ENCODE data around the gene DNAJC5.

DNA sequence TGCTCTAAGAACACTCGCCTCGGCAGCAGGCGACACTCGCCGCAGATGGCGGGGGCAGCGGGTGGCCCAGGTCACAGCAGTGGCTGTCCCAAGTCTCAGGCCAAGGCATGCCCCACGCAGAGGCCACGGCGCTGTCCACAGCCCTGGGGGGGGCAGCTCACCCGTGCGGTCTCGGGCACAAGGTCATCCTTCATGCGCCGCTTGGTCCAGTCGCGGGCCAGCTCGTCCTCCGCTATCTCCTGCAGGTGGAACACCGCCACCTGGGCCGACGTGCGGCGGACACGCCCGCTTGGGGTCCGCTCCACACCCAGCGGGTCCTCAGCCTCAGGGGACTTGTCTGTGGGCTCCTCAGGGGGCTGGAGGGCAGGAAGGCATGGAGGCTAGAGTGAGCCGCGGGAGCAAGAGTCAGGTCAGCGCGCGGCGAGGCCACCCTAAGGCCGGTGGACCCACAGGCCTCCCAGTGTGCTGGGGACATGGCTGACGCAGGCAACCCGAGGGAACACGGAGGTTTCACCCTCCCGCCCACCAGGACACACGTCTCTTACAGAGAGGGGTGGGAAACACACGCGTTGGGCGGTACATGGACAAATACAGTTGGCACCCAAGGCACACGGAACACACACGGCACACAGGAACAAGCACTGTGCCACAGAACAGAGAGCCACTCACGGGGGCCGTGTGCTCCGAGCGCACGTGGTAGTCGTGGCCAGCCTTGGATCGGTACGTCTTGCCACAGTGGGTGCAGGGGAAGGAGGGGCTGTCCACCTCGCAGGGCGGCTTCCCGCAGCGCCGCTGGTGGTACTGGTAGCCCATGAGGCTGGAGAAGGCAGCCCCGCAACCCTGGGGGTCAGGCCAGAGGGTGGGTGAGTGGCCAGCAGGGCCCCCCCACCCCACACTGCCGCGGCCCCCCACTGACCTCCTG, 67.8 kb downstream of the DNAJC5 start:
- TF ChIP-seq, protein P1, sequence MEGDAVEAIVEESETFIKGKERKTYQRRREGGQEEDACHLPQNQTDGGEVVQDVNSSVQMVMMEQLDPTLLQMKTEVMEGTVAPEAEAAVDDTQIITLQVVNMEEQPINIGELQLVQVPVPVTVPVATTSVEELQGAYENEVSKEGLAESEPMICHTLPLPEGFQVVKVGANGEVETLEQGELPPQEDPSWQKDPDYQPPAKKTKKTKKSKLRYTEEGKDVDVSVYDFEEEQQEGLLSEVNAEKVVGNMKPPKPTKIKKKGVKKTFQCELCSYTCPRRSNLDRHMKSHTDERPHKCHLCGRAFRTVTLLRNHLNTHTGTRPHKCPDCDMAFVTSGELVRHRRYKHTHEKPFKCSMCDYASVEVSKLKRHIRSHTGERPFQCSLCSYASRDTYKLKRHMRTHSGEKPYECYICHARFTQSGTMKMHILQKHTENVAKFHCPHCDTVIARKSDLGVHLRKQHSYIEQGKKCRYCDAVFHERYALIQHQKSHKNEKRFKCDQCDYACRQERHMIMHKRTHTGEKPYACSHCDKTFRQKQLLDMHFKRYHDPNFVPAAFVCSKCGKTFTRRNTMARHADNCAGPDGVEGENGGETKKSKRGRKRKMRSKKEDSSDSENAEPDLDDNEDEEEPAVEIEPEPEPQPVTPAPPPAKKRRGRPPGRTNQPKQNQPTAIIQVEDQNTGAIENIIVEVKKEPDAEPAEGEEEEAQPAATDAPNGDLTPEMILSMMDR (IDR thresholded peaks at IDR 0.05), result no peak
- no peak for TF ChIP-seq POLR2A (IDR thresholded peaks at IDR 0.05)

Data from body of pancreas (tissue), 4 donors.